Mucosa of rectum (tissue), 2 donors: Measurements from ENCODE around the gene KCNN2.

Experiments
- H3K27ac ChIP-seq, 2 donors: one replicate each; pipeline ENCODE4 v1.7.0; 2013; ENCODE audit warnings: inconsistent platforms in 2 of 2, low read depth in 2 of 2, low read length in 2 of 2
- H3K27me3 ChIP-seq, 2 donors: one replicate each; pipeline ENCODE4 v1.7.0; 2013; ENCODE audit warnings: low read length in 2 of 2; ENCODE audit not compliant: control insufficient read depth in 2 of 2, insufficient read depth in 2 of 2
- H3K36me3 ChIP-seq, 2 donors: one replicate each; pipeline ENCODE4 v1.7.0; 2013; ENCODE audit warnings: low read length in 2 of 2; ENCODE audit not compliant: control insufficient read depth in 2 of 2, insufficient read depth in 2 of 2
- H3K4me1 ChIP-seq, 2 donors: one replicate each; pipeline ENCODE4 v1.7.0; 2013; ENCODE audit warnings: low read length in 2 of 2, mild to moderate bottlenecking in 1 of 2; ENCODE audit not compliant: control insufficient read depth in 2 of 2, insufficient read depth in 2 of 2
- H3K4me3 ChIP-seq, 2 donors: one replicate each; pipeline ENCODE4 v1.7.0; 2013; ENCODE audit warnings: low read length in 2 of 2
- H3K9ac ChIP-seq, 2 donors: one replicate each; pipeline ENCODE4 v1.7.0; 2013; ENCODE audit warnings: low read length in 2 of 2, low read depth in 1 of 2, mild to moderate bottlenecking in 1 of 2
- H3K9me3 ChIP-seq, 2 donors: one replicate each; pipeline ENCODE4 v1.7.0; 2013; ENCODE audit warnings: low read length in 2 of 2; ENCODE audit not compliant: control insufficient read depth in 2 of 2
- donor health status: healthy.
- donor health status: Normal muscosa, but diverticular disease.

KCNN2 gene

DNA sequence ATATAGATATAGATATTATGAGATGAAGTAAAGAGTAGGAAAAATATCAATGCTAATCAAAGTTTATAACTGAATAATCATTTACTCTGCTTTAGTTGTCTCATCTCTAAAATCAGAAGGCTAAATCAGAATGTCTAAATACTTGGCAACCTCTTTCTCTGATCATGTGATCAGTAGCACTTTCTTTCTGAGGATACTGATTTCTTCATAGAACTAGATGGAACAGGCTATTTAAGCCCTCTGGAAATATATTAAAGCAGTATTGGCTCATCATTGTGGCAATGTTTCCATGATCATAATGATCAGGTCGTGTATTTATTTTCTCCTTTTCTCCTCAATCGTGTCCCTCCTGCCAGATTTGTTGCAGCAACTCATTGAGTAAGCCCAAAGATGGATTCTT lies 109.7 kb downstream of the KCNN2 start:
- H3K36me3 ChIP-seq = no peaks in the 10 kb centered on the region
- H3K9me3 ChIP-seq = no peaks in the 10 kb centered on the region
- no peak overlapping the region for H3K4me3 ChIP-seq
- no peaks in the 10 kb centered on the region for H3K4me1 ChIP-seq
- no peaks in the 10 kb centered on the region for H3K27me3 ChIP-seq
- no peak overlapping the region for H3K27ac ChIP-seq
- H3K9ac ChIP-seq = no peak overlapping the region

- Histone ChIP-seq H3K36me3 (no peaks in the 10 kb centered on the region), H3K9ac (no peak overlapping the region), H3K9me3 (no peaks in the 10 kb centered on the region), H3K4me1 (no peaks in the 10 kb centered on the region), H3K27me3 (no peaks in the 10 kb centered on the region), H3K27ac (no peak overlapping the region), H3K4me3 (no peak overlapping the region)
These were observed 111.7 kb downstream of the KCNN2 start for GRCh38 chr5:114473541-114473940.

DNA sequence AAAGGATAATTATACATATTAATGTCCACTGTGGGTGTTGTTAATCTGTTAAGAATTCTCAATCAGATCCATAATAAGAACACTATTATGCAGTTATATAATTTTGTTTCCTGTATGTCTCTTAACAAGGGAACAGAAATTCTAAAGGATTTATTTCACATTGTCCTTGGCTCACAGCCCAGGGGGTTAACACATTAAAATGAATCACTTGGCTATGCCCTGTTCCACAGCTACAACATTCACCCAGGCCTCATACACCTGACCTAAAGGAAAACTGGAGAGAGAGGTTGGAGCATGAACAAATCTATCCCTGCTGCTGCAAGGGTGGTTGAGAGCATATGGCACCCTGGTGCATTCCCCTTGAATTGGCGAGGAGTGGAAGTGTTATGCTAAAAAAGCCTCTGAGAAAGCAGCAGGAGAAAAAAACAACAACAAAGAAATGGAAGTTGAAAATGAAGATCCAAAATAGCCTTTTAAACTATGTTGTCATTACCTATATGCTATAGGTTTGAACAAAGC lies 116.0 kb downstream of the KCNN2 start:
- no peaks in the 10 kb centered on the region for H3K4me1 ChIP-seq
- no peaks in the 10 kb centered on the region for H3K9me3 ChIP-seq
- H3K27ac ChIP-seq = no peak overlapping the region
- no peak overlapping the region for H3K9ac ChIP-seq
- no peaks in the 10 kb centered on the region for H3K27me3 ChIP-seq
- no peak overlapping the region for H3K4me3 ChIP-seq
- H3K36me3 ChIP-seq = no peaks in the 10 kb centered on the region

DNA sequence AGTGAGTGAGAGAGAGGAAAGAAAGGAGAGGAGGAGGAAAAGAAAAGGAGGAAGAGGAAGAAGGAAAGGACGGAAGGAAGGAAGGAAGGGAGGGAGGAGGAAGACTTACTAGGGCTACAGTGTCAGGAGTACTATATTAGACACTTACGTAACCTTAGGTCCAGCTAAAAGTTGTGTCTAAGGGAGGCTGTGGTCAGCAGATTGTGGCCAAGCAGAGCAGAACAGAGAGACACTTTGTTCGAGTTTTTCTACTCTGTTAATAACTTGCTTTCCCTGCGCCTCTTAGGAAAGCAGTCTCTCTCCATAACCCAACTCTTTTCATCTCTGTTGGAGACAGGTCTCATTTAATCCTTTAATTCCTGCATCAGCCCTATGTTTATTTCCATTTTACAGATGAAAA lies 138.9 kb downstream of the KCNN2 start:
- no peaks in the 10 kb centered on the region for H3K36me3 ChIP-seq
- no peaks in the 10 kb centered on the region for H3K9me3 ChIP-seq
- H3K4me3 ChIP-seq = no peak overlapping the region
- H3K27me3 ChIP-seq = no peaks in the 10 kb centered on the region
- no peaks in the 10 kb centered on the region for H3K4me1 ChIP-seq
- H3K27ac ChIP-seq = no peak overlapping the region
- no peak overlapping the region for H3K9ac ChIP-seq

GRCh38 chr5:114504560-114504959 lies 142.7 kb downstream of the KCNN2 start:
- H3K4me1 ChIP-seq = no peaks in the 10 kb centered on the region
- no peaks in the 10 kb centered on the region for H3K36me3 ChIP-seq
- H3K9ac ChIP-seq = no peak overlapping the region
- no peaks in the 10 kb centered on the region for H3K27me3 ChIP-seq
- H3K4me3 ChIP-seq = no peak overlapping the region
- H3K27ac ChIP-seq = no peak overlapping the region
- H3K9me3 ChIP-seq = no peaks in the 10 kb centered on the region

DNA sequence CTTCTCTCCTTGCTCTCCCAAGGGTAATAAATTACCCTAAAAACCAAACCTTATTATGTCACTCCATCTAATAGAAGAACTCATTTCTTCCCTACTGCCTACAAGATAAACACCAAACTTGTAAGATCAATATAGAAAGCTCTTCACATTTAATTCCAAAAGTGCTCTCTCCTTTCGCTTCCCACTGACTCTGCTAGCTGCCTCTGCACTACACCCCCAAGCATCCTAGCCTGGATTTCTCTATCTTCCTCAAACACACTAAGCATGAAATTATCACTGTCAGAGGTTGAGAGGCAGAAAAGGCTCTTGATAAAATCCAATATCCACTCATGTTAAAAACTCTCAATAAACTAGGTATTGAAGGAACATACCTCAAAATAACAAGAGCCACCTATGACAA lies 162.4 kb downstream of the KCNN2 start:
- Histone ChIP-seq H3K4me3 (no peak overlapping the region), H3K9me3 (no peaks in the 10 kb centered on the region), H3K27me3 (no peaks in the 10 kb centered on the region), H3K36me3 (no peaks in the 10 kb centered on the region), H3K9ac (no peak overlapping the region), H3K4me1 (no peaks in the 10 kb centered on the region), H3K27ac (no peak overlapping the region)

DNA sequence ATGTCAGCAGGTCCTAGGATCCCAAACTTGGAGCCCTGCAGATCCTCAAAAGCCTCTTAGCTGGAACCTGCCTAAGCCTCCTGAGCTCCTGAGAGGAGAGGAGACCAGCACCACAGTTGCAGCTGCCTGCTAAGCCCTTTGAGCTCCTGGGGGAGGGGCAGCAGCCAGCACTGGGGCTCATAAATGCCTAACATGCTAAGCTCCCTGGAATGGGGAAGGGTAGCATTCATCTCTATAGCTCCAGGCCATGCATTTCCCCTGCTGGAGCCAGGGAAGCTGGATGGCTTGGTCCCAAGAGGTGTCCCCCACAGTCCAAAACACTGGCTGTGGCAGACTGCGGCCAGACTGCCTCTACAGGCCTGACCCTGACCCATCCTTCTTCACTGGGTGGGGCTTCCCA lies 182.7 kb downstream of the KCNN2 start:
- Histone ChIP-seq H3K27ac (no peak overlapping the region), H3K36me3 (no peaks in the 10 kb centered on the region), H3K9me3 (no peaks in the 10 kb centered on the region), H3K9ac (no peak overlapping the region), H3K4me3 (no peak overlapping the region), H3K27me3 (no peaks in the 10 kb centered on the region), H3K4me1 (no peaks in the 10 kb centered on the region)
